Osteoblast (primary cell): Measurements from ENCODE around the gene FBXW8. TPM values are rescaled to one million over a fixed set of nuclear protein-coding genes. Genes with fewer than 3 reads are reported as not detected.

Experiments
- DNase-seq: peaks from one replicate; pipeline ENCODE4 v3.0.0; 2011; ENCODE audit warnings: low spot score, mixed read lengths; ENCODE audit not compliant: insufficient read length; ENCODE audit errors: missing footprints
- H2AFZ ChIP-seq: 2 replicates; pipeline ENCODE4 v1.6.0; 2011; ENCODE audit warnings: mild to moderate bottlenecking, low read length
- H3K27ac ChIP-seq: 2 replicates; pipeline ENCODE4 v1.5.1; 2011; ENCODE audit warnings: mild to moderate bottlenecking, low read depth, low read length, moderate library complexity
- H3K27me3 ChIP-seq: 2 replicates; pipeline ENCODE4 v1.6.0; 2012; ENCODE audit warnings: mild to moderate bottlenecking, control low read depth, inconsistent platforms, low read length, moderate library complexity; ENCODE audit not compliant: insufficient read depth
- H3K36me3 ChIP-seq: 2 replicates; pipeline ENCODE4 v1.5.1; 2011; ENCODE audit warnings: mild to moderate bottlenecking, low read length, control low read depth, moderate library complexity; ENCODE audit not compliant: insufficient read depth
- H3K4me1 ChIP-seq: 2 replicates; pipeline ENCODE4 v1.5.1; 2011; ENCODE audit warnings: mild to moderate bottlenecking, low read length, control low read depth, moderate library complexity; ENCODE audit not compliant: insufficient read depth
- H3K4me2 ChIP-seq: 2 replicates; pipeline ENCODE4 v1.6.0; 2011; ENCODE audit warnings: mild to moderate bottlenecking, low read length; ENCODE audit not compliant: insufficient read depth
- H3K4me3 ChIP-seq: fragments of 200-600 bp; sonication (generic); 3 replicates; pipeline ENCODE4 v1.5.1; 2012; ENCODE audit warnings: mild to moderate bottlenecking, low read length, inconsistent platforms; ENCODE audit not compliant: insufficient read depth
- H3K79me2 ChIP-seq: 2 replicates; pipeline ENCODE4 v1.6.0; 2012; ENCODE audit warnings: mild to moderate bottlenecking, low read length, control low read depth, inconsistent platforms; ENCODE audit not compliant: insufficient read depth
- H3K9me3 ChIP-seq: 2 replicates; pipeline ENCODE4 v1.5.1; 2011; ENCODE audit warnings: low read depth, low read length, control low read depth
- H4K20me1 ChIP-seq: 2 replicates; pipeline ENCODE4 v1.6.0; 2012; ENCODE audit warnings: mild to moderate bottlenecking, low read length, control low read depth; ENCODE audit not compliant: insufficient read depth
- CTCF ChIP-seq: IDR thresholded peaks from 2 replicates; pipeline ENCODE4 v1.5.1; 2011; ENCODE audit warnings: mild to moderate bottlenecking, low read depth, low read length, moderate library complexity; ENCODE audit errors: extremely low read depth
- total RNA-seq: library from RNA; depleted of rRNA; stranded (reverse); fragments of >200 nt; gene quantifications from 2 replicates; pipeline ENCODE4 v1.2.3, GENCODE V29; 2012

Gene FBXW8
- total RNA-seq, 1 donor: 27.5 TPM

GRCh38 chr12:117073611-117074010 lies 162.9 kb downstream of the FBXW8 start:
- no peaks in the 10 kb centered on the region for H3K4me1 ChIP-seq
- no peak overlapping the region for H3K27ac ChIP-seq
- peak; percentile 78 for DNase-seq
- no peaks in the 10 kb centered on the region for H4K20me1 ChIP-seq
- H3K9me3 ChIP-seq: no peaks in the 10 kb centered on the region
- no peak overlapping the region for H2AFZ ChIP-seq
- no peak for TF ChIP-seq CTCF
- H3K36me3 ChIP-seq: no peaks in the 10 kb centered on the region
- H3K79me2 ChIP-seq: no peaks in the 10 kb centered on the region
- no peak overlapping the region for H3K4me3 ChIP-seq
- H3K27me3 ChIP-seq: no peaks in the 10 kb centered on the region
- H3K4me2 ChIP-seq: no peak overlapping the region

- Histone ChIP-seq H3K27ac (no peak overlapping the region), H3K4me3 (no peak overlapping the region), H3K79me2 (no peaks in the 10 kb centered on the region), H4K20me1 (no peaks in the 10 kb centered on the region), H3K36me3 (no peaks in the 10 kb centered on the region), H3K4me2 (no peak overlapping the region), H3K4me1 (no peaks in the 10 kb centered on the region), H3K27me3 (no peaks in the 10 kb centered on the region), H2AFZ (no peak overlapping the region), H3K9me3 (no peaks in the 10 kb centered on the region)
- no peak for DNase-seq
- no peak for TF ChIP-seq CTCF
Measured at GRCh38 chr12:117076410-117077372, 165.9 kb downstream of the FBXW8 start.

GRCh38 chr12:117079487-117079886 lies 168.7 kb downstream of the FBXW8 start:
- Histone ChIP-seq H4K20me1 (no peaks in the 10 kb centered on the region), H3K9me3 (no peaks in the 10 kb centered on the region), H3K27me3 (peaks cover 3% of the 10 kb centered on the region), H3K36me3 (no peaks in the 10 kb centered on the region), H3K4me3 (no peak overlapping the region), H3K4me2 (no peak overlapping the region), H3K27ac (no peak overlapping the region), H3K79me2 (no peaks in the 10 kb centered on the region), H3K4me1 (no peaks in the 10 kb centered on the region), H2AFZ (no peak overlapping the region)
- TF ChIP-seq CTCF: no peak
- no peak for DNase-seq

- Histone ChIP-seq H3K4me3 (no peak overlapping the region), H3K27ac (no peak overlapping the region), H3K36me3 (no peaks in the 10 kb centered on the region), H3K4me2 (no peak overlapping the region), H4K20me1 (no peaks in the 10 kb centered on the region), H3K9me3 (no peaks in the 10 kb centered on the region), H3K27me3 (peaks cover 3% of the 10 kb centered on the region), H3K4me1 (no peaks in the 10 kb centered on the region), H2AFZ (no peak overlapping the region), H3K79me2 (no peaks in the 10 kb centered on the region)
- no peak for DNase-seq
- no peak for TF ChIP-seq CTCF
Measured at GRCh38 chr12:117080661-117081144, 170.0 kb downstream of the FBXW8 start.
